Activated B cell treated with CpG ODN at 0.5 μM for 24 hours (primary cell): ENCODE data around the gene CTNNA2. TPM values are rescaled to one million over a fixed set of nuclear protein-coding genes. Genes with fewer than 3 reads are reported as not detected.

Experiments used
- ATAC-seq: fragments of 200-7000 bp; cut with Tn5 transposase; one replicate; pipeline ENCODE4 v1.10.0; 2021; ENCODE audit warnings: low read depth, mild to moderate bottlenecking, moderate library complexity
- CTCF ChIA-PET: fragments of 350-600 bp; sonication (Branson Sonifier 250); formaldehyde crosslinking; loops from one replicate; lab custom pipeline; 2021; ENCODE audit warnings: antibody characterized with exemption; lab: Charles Lee
- POLR2A ChIA-PET: fragments of 350-600 bp; sonication (Branson Sonifier 250); formaldehyde crosslinking; loops from one replicate; lab custom pipeline; 2021; ENCODE audit warnings: antibody characterized with exemption; lab: Charles Lee
- DNase-seq: peaks from one replicate; pipeline ENCODE4 v3.0.0; 2022
- H3K27ac Mint-ChIP-seq: one replicate; pipeline ENCODE4 v1.8.0; 2020; ENCODE audit warnings: mixed read lengths
- H3K27me3 Mint-ChIP-seq: one replicate; pipeline ENCODE4 v1.8.0; 2021; ENCODE audit warnings: mixed read lengths
- H3K36me3 Mint-ChIP-seq: one replicate; pipeline ENCODE4 v1.8.0; 2021; ENCODE audit warnings: low read depth, mixed read lengths
- H3K4me1 Mint-ChIP-seq: one replicate; pipeline ENCODE4 v1.8.0; 2021; ENCODE audit warnings: mixed read lengths
- H3K4me3 Mint-ChIP-seq: one replicate; pipeline ENCODE4 v1.8.0; 2020; ENCODE audit warnings: mild to moderate bottlenecking, mixed read lengths
- H3K9me3 Mint-ChIP-seq: one replicate; pipeline ENCODE4 v1.8.0; 2020; ENCODE audit warnings: mixed read lengths
- intact Hi-C: fragments of 100-400 bp; cut with micrococcal nuclease; formaldehyde crosslinking; loops from one replicate; pipeline ENCODE4 v1.15.1; 2024
- total RNA-seq: library from RNA; stranded (reverse); gene quantifications from 2 replicates; pipeline ENCODE4 v1.2.3, GENCODE V29; 2022
- TF ChIP-seq, protein P1 (sequence below): fragments of 200-600 bp; IDR thresholded peaks from one replicate; pipeline ENCODE4 v1.8.0; 2022; ENCODE audit warnings: antibody characterized with exemption, mild to moderate bottlenecking

The CTNNA2 gene
- total RNA-seq, 1 donor from 2014 or later: not detected

GRCh38 chr2:80042635-80043034, 529.8 kb downstream of the CTNNA2 start:
- no peak overlapping the region for H3K4me3 Mint-ChIP-seq
- TF ChIP-seq, protein P1, sequence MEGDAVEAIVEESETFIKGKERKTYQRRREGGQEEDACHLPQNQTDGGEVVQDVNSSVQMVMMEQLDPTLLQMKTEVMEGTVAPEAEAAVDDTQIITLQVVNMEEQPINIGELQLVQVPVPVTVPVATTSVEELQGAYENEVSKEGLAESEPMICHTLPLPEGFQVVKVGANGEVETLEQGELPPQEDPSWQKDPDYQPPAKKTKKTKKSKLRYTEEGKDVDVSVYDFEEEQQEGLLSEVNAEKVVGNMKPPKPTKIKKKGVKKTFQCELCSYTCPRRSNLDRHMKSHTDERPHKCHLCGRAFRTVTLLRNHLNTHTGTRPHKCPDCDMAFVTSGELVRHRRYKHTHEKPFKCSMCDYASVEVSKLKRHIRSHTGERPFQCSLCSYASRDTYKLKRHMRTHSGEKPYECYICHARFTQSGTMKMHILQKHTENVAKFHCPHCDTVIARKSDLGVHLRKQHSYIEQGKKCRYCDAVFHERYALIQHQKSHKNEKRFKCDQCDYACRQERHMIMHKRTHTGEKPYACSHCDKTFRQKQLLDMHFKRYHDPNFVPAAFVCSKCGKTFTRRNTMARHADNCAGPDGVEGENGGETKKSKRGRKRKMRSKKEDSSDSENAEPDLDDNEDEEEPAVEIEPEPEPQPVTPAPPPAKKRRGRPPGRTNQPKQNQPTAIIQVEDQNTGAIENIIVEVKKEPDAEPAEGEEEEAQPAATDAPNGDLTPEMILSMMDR: no peak
- DNase-seq: no peak
- H3K27ac Mint-ChIP-seq: no peak overlapping the region
- H3K4me1 Mint-ChIP-seq: no peaks in the 10 kb centered on the region
- ATAC-seq: no peak
- CTCF ChIA-PET: no interaction called here
- H3K36me3 Mint-ChIP-seq: no peaks in the 10 kb centered on the region
- no peaks in the 10 kb centered on the region for H3K9me3 Mint-ChIP-seq
- POLR2A ChIA-PET: no interaction called here
- intact Hi-C loops: no loop called here
- H3K27me3 Mint-ChIP-seq: no peaks in the 10 kb centered on the region

- H3K4me1 Mint-ChIP-seq: no peaks in the 10 kb centered on the region
- no peak for ATAC-seq
- ChIA-PET POLR2A (no interaction called here), CTCF (no interaction called here)
- H3K27me3 Mint-ChIP-seq: no peaks in the 10 kb centered on the region
- H3K9me3 Mint-ChIP-seq: no peaks in the 10 kb centered on the region
- no peak overlapping the region for H3K4me3 Mint-ChIP-seq
- no peaks in the 10 kb centered on the region for H3K36me3 Mint-ChIP-seq
- H3K27ac Mint-ChIP-seq: no peak overlapping the region
- TF ChIP-seq, protein P1: no peak
- no peak for DNase-seq
- intact Hi-C loops: no loop called here
Measured at GRCh38 chr2:80048296-80048695, 535.4 kb downstream of the CTNNA2 start.

DNA sequence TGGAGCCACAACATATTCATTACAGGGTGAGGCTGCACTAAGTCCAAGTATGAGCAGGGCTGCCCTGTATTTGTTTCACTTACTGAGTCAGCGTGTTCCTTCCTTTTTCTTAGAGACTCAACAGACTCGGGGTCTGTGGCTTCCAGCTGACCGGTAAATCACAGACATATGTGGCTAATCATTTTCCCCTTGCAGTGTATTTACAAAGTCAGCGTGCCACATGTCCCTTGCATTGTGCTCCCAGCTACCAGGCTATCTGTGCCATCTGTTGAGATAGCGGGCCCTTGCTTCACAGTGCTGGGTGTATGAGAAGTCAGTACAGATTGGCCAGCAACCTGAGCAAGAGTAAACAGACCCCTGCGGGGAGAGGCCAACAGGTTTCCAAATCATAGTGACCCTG, 537.4 kb downstream of the CTNNA2 start:
- Mint-ChIP-seq H3K4me3 (no peak overlapping the region), H3K9me3 (no peaks in the 10 kb centered on the region), H3K27me3 (no peaks in the 10 kb centered on the region), H3K36me3 (no peaks in the 10 kb centered on the region), H3K27ac (no peak overlapping the region), H3K4me1 (no peaks in the 10 kb centered on the region)
- TF ChIP-seq, protein P1: no peak
- ChIA-PET CTCF (no interaction called here), POLR2A (no interaction called here)
- ATAC-seq: no peak
- DNase-seq: no peak
- intact Hi-C loops: no loop called here

DNA sequence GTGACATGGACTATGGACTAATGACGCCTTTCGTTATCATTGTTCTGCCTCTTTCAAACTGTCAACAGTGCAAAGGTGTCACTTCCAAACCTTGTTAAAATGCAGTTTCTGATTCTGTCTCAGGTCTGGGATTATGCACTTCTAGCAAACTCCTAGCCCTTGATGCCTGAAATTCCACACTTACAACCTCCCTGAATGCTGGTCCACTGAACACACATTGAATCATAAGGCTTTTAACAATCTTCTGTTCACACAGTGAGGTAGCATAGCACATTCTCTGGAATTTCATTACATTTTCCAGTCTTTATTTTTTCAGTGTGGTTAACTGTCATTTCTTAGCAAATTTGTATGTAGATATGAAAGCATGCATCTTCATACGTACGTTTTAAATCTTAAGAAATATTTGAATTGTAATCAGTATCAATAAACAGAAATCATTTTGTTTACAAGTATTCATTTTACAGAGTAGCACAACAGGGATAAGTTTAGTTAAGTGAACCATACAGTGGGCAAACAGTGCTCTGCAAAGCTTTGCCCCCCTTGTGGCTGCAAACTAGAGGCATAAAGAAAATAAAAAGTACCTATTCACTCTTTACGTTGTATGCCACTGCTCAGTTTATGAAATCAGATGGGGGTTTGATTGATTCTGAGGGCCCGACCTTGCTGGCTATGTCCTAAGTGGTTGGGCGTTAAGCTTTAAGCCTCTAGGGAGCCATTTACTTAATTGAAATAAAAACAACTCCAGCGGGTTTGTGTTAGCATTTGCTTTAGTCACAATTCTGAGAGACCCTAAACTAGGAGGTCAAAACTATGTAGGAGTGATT, 540.9 kb downstream of the CTNNA2 start:
- Mint-ChIP-seq H3K27me3 (no peaks in the 10 kb centered on the region), H3K9me3 (no peaks in the 10 kb centered on the region), H3K4me3 (no peak overlapping the region), H3K4me1 (no peaks in the 10 kb centered on the region), H3K27ac (no peak overlapping the region), H3K36me3 (no peaks in the 10 kb centered on the region)
- ChIA-PET CTCF (no interaction called here), POLR2A (no interaction called here)
- no peak for DNase-seq
- TF ChIP-seq, protein P1: no peak
- intact Hi-C loops: no loop called here
- ATAC-seq: no peak

GRCh38 chr2:80054346-80054675, 541.5 kb downstream of the CTNNA2 start:
- H3K27ac Mint-ChIP-seq: no peak overlapping the region
- DNase-seq: no peak
- H3K4me1 Mint-ChIP-seq: no peaks in the 10 kb centered on the region
- POLR2A ChIA-PET: no interaction called here
- intact Hi-C loops: no loop called here
- no peaks in the 10 kb centered on the region for H3K27me3 Mint-ChIP-seq
- TF ChIP-seq, protein P1: no peak
- no peaks in the 10 kb centered on the region for H3K9me3 Mint-ChIP-seq
- H3K4me3 Mint-ChIP-seq: no peak overlapping the region
- no peaks in the 10 kb centered on the region for H3K36me3 Mint-ChIP-seq
- ATAC-seq: no peak
- CTCF ChIA-PET: no interaction called here
